SU-DHL-6 (cell line): ENCODE measurements around the gene PDZD2.

ENCODE experiments used
- CTCF ChIP-seq: fragments of 200-600 bp; sonication (generic); IDR thresholded peaks from one replicate; pipeline ENCODE4 v1.5.1; 2017; ENCODE audit warnings: antibody characterized with exemption, mild to moderate bottlenecking, low read length, moderate library complexity; ENCODE audit not compliant: insufficient read depth, poor library complexity, severe bottlenecking
- EZH2phosphoT487 ChIP-seq: fragments of 200-600 bp; sonication (generic), shearing (Covaris generic); conservative IDR thresholded peaks from 2 replicates; pipeline ENCODE4 v1.6.1; 2018; ENCODE audit warnings: mild to moderate bottlenecking, antibody characterized with exemption, low read length, moderate library complexity, mixed read lengths

DNA sequence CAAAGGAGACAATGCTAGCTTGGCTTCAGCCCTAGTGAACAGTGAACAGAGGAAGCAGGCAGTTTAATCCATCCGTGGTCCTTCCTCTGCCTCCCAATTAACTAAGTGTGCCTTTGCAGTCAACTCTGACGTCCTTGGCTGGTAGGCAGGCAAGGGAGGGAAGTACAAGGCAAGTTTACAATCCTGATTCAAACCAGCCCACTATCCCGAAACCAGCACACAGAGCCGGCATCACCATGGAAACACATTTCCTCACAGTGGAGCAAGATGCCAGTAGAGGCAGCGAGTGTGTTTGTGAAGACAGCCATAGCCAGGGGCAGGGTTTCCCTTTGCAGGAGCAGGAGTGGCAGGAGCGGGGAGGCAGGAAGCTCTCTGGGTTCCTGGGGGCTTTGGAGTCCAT is 461.3 kb downstream of the PDZD2 start:
- TF ChIP-seq CTCF = no peak
- TF ChIP-seq EZH2phosphoT487 = no peak
